GM12891 (cell line): ENCODE results near the gene BRD9.
A peak's percentile ranks its signal among the peaks of the same experiment; 100 is the strongest.

ENCODE experiments used
- DNase-seq: peaks from one replicate; pipeline ENCODE4 v3.0.0; 2011; ENCODE audit warnings: low spot score; ENCODE audit not compliant: insufficient read length
- FAIRE-seq: peaks from 2 replicates; lab custom pipeline; 2011; peaks lifted over from hg19 to GRCh38; lab: Jason Lieb, UNC
- PAX5 ChIP-seq: IDR thresholded peaks from 2 replicates; pipeline ENCODE4 v1.6.1; 2011; ENCODE audit warnings: low read length, moderate library complexity, mild to moderate bottlenecking; ENCODE audit not compliant: insufficient read depth, severe bottlenecking
- POLR2A ChIP-seq: IDR thresholded peaks from 2 replicates; pipeline ENCODE4 v1.6.1; 2011; ENCODE audit warnings: low read depth, low read length, control low read depth
- POLR2AphosphoS5 ChIP-seq: IDR thresholded peaks from 2 replicates; pipeline ENCODE4 v1.6.1; 2011; ENCODE audit warnings: low read depth, low read length, control low read depth
- POU2F2 ChIP-seq: IDR thresholded peaks from 2 replicates; pipeline ENCODE4 v1.6.1; 2011; ENCODE audit warnings: low read depth, mild to moderate bottlenecking, control low read depth, low read length, moderate library complexity
- SPI1 ChIP-seq: IDR thresholded peaks from 2 replicates; pipeline ENCODE4 v1.6.1; 2011; ENCODE audit warnings: low read depth, low read length, control low read depth
- TAF1 ChIP-seq: IDR thresholded peaks from 2 replicates; pipeline ENCODE4 v1.6.1; 2011; ENCODE audit warnings: low read depth, low read length, control low read depth

Gene BRD9

DNA sequence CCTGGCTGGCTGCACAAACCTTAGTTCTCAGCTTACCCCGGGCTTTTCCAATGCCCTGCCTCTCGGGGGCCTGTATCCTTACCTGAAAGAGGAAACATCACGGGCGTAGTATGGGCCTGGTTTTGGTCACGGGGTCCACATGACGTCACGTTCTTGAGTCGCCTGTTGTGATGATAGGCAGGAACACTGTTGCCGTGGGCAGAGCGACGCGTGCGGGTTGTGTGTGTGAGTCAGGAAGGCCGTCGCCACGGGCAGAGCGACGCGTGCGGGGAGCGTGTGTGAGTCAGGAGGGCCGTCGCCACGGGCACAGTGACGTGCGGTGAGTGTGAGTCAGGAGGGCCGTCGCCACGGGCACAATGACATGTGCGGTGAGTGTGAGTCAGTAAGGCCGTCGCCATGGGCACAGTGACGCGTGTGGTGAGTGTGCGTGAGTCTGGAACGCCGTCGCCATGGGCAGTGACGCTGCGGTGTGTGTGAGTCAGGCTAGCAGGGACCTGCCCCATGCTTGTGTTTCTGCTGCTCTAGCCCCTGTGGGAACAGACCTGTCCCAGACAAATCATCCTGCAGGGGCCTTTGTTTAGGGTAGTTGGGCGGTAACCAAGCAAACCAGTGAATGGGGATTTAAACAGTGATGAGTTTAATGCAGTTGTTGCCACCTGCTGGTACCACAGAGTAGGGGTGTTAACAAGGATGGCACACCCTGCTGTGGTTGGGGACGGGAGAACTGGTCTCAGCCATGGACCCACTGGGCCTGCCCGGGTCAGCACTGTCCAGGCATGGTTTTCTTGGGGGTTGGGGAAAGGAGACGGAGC is 19.9 kb upstream of the BRD9 start:
- DNase-seq (no peak), FAIRE-seq (peak; percentile 28)
- TF ChIP-seq TAF1 (no peak), POLR2AphosphoS5 (no peak), POLR2A (no peak), PAX5 (no peak), POU2F2 (no peak), SPI1 (no peak)

DNA sequence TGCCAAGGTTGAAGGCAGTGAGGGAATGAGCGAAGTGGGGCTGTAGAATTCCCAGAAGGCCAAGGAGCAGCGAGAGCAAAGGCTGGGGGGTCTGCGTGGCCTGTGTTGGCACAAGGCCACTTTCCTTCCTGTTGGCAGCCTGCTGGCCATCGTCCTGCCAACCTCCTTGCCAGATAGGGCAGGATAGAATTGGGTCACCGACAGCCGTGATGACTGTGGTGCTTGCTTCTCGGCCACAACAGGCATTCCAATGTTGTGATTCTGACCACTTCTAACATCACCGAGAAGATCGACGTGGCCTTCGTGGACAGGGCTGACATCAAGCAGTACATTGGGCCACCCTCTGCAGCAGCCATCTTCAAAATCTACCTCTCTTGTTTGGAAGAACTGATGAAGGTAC is 19.0 kb upstream of the BRD9 start:
- FAIRE-seq (no peak), DNase-seq (no peak)
- TF ChIP-seq POU2F2 (no peak), SPI1 (no peak), TAF1 (no peak), POLR2AphosphoS5 (no peak), POLR2A (no peak), PAX5 (no peak)

DNA sequence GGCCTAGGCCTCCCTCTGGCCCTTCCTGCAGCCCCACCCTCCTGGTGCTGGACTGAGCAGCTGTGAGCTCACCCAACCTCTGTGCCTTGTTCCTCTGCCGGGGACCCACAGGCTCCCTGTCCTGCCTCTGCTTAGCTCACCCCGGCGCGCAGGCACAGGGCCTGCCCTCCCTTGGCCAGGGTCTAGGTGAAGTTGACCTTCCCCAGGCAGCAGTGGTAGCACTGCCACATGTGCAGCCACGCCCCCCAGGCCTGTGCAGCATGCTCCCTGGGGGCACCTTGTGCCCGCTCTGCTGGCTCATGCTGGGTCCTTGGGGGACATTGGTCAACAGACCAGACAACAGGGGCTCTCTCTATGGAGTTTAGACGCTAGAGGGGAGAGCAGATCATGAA is 18.2 kb upstream of the BRD9 start:
- no peak for DNase-seq
- TF ChIP-seq POLR2AphosphoS5, result no peak
- TF ChIP-seq TAF1, result no peak
- TF ChIP-seq SPI1, result no peak
- TF ChIP-seq POLR2A, result no peak
- TF ChIP-seq PAX5, result no peak
- TF ChIP-seq POU2F2, result no peak
- FAIRE-seq, result no peak

DNA sequence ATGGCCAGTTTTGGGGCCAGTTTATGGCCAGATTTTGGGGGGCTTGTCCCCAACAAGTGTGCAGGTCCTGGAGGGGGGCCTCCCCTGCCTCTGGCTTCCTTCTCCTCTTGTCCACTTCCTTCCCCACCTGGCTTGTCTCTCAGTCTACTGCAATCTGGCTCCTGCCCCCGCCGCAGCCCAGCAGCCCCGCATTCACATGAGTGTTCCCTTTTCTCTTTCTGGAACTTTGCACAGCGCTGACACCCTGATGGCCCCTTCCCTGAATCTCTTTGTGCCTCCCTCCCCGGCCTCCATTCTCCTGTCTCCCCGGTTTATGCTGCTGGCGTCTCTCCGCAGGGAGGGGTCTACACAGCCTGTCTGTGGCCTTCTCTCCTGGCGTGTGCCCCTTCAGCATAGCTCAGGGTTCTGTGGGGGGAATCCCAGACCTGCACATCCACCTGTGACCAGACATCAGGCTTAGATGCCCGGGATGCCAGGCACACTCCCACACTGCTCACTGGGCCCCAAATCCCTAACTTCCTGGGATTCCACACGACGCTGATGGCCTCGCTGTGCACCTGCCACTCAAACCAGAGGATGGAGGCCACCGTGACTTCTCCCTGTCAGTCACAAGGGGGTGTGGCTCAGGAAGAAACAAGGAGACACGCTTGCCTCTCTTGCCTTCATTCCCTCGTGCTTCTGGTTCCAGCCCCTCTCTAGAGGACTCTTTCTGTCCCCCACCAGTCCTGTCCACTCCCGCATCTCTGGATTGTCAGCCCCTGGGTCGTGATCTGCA is 17.6 kb upstream of the BRD9 start:
- TF ChIP-seq TAF1, result no peak
- TF ChIP-seq POU2F2, result no peak
- no peak for TF ChIP-seq SPI1
- no peak for TF ChIP-seq POLR2AphosphoS5
- no peak for TF ChIP-seq PAX5
- TF ChIP-seq POLR2A, result no peak
- no peak for FAIRE-seq
- DNase-seq, result no peak

DNA sequence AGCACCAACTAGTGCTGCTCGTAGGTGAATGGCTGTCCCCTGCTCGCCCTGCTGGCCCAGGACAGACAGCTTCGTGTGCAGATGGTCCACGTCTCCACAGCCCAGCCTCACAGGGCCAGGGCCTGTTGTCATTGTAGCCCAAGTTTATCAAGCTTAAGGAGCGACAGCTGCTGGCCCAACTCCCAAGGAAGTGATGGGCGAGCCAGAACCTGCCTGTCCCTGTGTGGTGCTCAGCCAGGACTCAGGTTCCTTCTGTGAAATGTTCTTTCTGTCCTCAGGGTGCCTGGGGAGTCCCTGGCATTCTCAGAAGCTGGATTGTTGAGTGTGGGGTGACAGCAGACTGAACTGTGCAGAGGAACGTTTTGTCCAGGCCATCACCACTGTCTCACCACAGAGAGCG is 16.5 kb upstream of the BRD9 start:
- TF ChIP-seq PAX5, result no peak
- FAIRE-seq (no peak), DNase-seq (no peak)

DNA sequence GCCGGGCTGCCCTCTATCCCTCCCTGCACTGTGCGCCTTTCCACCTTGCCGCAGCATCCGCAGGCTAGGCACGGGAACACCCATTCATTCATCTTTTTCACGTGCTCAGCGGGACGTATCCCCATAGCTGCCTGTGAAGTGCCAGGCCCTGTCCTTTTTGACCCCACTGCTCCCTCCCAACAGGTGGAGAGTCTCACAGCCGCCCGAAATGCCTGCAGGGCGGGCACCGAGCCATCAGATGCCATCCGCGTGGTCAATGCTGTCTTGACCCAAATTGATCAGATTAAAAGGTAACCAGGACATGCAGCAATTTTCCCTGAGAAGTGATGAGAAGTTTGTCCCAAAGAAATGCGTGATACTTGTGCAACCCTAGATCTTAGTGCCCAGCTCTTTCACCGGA is 15.6 kb upstream of the BRD9 start:
- FAIRE-seq, result no peak
- TF ChIP-seq POU2F2, result no peak
- DNase-seq, result no peak

DNA sequence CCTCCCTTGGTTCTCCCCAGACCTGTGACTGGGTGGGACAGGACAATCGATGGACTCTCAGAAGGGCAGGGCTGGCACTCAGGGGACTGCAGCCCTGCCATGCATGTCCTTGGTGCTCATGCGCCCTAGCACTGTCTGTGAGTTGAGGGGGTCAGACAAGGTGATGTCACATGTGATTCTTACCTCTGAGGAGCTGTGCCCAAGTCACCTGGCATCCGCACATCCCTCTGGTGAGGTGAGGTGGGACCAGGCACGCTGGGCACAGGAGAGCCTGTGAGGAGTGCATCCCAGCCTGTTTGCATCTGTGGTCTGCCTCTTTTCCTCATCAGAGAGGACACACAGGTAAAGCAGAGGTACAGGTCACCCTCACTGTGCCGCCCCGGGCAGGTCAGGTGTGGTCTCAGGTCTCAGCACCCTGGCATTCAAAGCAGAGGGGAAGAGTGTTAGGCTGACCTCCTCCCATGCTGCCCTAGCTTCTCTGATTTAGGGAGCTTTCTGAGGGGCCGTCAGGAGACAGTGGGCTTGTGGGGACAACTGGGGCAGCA is 14.8 kb upstream of the BRD9 start:
- TF ChIP-seq SPI1, result no peak
- TF ChIP-seq POLR2A, result no peak
- no peak for TF ChIP-seq POU2F2
- TF ChIP-seq POLR2AphosphoS5, result no peak
- no peak for TF ChIP-seq PAX5
- TF ChIP-seq TAF1, result no peak
- DNase-seq (no peak), FAIRE-seq (no peak)

DNA sequence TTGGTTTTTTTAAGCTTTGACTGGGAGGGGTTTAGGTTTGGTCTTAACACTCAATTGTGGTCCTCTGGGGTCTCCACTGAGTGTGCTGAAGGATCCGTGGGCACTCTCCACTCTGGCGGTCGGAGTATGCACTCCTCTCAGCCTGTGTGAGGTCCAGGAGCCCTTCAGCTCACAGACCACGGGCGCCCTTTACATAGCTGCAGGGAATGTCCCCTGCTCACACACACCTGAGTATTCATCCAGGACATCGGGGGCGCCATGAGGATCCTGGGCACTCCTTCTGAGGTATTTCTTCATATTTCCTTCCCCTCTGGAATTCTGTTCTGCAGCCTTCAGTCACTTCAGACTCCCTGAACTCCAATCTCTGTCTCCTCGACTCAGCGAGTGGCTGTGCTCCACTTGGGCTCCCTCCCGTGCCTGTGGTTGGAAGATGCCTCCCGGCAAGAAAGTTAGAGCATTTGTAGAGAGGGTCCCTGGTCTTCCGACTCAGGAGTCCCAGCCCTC is 12.6 kb upstream of the BRD9 start:
- DNase-seq, result no peak
- TF ChIP-seq SPI1 (no peak), PAX5 (no peak), TAF1 (no peak), POLR2AphosphoS5 (no peak), POU2F2 (no peak), POLR2A (no peak)
- FAIRE-seq, result no peak

DNA sequence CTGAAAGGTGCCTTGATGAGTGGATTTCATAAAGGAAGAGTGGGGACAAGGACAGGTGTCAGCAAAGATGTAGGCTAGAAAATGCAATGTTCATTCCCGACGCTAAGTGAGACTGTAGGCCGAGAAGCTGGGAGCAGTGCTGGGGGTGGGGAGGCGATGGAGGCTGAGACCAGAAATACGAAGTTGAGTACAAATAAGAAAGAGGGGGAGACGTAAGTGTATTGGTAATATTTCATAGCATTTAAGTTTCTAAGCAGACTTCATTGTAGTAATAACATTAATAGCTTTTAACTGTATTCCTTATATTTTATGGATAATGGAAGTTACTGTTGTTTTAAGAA is 11.1 kb upstream of the BRD9 start:
- DNase-seq (no peak), FAIRE-seq (no peak)
- TF ChIP-seq POLR2A (no peak), TAF1 (no peak), PAX5 (no peak), SPI1 (no peak), POU2F2 (no peak), POLR2AphosphoS5 (no peak)
